Fibroblast of mammary gland (primary cell): ENCODE data around the gene RNF128.
A peak's percentile ranks its signal among the peaks of the same experiment; 100 is the strongest.

Experiments
- DNase-seq: peaks from one replicate; pipeline ENCODE4 v3.0.0-alpha.2; 2010; ENCODE audit warnings: low read depth
- H3K4me3 ChIP-seq: 2 replicates; pipeline ENCODE4 v1.5.1; 2011; ENCODE audit warnings: low read depth, mild to moderate bottlenecking, low read length, moderate library complexity; ENCODE audit not compliant: control insufficient read depth
- TF ChIP-seq, protein P1 (sequence below): conservative IDR thresholded peaks from 2 replicates; pipeline ENCODE4 v1.5.1; 2011; ENCODE audit warnings: low read depth, low read length, inconsistent platforms; ENCODE audit not compliant: control insufficient read depth, insufficient read depth

The RNF128 gene

DNA sequence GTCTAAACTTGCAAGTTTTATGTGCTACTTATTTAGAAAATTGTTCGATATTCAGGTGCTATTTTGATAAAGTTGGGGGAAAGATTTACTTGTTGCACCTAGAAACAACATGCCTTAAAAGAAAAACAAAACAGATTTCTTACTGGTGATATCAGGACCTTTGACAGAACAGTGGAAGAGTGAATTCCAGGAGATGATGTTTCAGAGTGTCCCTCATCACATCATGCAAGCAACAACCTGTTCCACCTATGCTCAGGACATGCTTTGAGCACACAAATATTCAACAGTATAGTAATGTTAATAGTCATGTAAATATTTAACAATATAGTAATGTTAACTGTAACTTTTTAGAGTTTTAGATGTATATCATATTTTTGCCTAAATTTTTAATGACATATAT lies 23.9 kb upstream of the RNF128 start:
- no peak for DNase-seq

DNA sequence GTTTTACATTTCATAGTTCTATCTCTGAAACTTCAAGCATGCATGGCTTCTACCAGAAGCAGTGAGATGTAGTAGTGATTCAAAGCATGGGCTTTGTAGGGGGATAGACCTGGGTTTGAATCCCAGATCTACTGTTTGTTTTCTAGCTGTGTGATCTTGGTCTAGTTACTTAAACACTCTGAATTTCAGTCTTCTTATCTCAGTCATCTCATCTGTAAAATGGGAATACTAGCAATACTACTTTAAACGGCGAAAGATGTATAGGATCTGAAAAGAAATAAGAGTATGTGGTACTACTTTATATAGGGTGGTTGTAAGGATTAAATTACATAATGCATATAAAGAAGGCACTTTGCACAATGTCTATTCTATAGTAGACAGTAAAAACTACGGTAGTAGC lies 20.0 kb upstream of the RNF128 start:
- TF ChIP-seq, protein P1, sequence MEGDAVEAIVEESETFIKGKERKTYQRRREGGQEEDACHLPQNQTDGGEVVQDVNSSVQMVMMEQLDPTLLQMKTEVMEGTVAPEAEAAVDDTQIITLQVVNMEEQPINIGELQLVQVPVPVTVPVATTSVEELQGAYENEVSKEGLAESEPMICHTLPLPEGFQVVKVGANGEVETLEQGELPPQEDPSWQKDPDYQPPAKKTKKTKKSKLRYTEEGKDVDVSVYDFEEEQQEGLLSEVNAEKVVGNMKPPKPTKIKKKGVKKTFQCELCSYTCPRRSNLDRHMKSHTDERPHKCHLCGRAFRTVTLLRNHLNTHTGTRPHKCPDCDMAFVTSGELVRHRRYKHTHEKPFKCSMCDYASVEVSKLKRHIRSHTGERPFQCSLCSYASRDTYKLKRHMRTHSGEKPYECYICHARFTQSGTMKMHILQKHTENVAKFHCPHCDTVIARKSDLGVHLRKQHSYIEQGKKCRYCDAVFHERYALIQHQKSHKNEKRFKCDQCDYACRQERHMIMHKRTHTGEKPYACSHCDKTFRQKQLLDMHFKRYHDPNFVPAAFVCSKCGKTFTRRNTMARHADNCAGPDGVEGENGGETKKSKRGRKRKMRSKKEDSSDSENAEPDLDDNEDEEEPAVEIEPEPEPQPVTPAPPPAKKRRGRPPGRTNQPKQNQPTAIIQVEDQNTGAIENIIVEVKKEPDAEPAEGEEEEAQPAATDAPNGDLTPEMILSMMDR = no peak
- no peak for DNase-seq
- no peak overlapping the region for H3K4me3 ChIP-seq

More for the DNA sequence above, 23.9 kb upstream of the RNF128 start:
- TF ChIP-seq, protein P1 = no peak
- no peak overlapping the region for H3K4me3 ChIP-seq

DNA sequence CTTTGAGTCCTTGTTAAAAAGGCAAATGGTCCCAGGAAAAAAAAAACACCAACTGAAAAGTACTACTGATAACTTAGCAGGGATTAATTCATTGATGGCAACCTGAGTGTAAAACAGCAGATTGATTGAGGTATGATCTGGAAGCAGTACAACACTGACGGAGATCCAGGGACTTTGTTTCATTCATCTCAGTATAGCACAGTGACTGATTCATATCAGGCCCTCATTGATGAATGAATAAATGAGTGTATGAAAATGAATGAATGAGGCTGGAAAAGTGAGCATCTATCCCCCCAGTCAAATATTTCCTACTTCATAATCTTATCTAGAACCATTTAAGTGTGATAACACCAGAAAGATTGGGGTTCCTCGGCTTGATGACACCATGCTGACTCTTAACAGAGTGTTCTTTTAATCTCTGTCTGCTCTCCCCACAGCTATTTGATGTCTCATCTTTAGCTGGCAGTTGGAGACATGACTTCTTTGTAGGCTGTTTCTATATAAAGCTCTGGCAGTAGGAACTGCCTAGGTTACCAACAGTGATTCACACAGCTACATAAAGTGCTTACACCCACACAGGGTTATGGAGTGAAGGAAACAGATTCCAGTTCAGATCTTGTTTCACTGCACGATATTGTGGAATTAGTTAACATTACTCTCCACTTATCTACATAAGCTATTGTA lies 18.6 kb upstream of the RNF128 start:
- TF ChIP-seq, protein P1 = no peak
- peak; percentile 92 for DNase-seq
- H3K4me3 ChIP-seq = no peak overlapping the region

DNA sequence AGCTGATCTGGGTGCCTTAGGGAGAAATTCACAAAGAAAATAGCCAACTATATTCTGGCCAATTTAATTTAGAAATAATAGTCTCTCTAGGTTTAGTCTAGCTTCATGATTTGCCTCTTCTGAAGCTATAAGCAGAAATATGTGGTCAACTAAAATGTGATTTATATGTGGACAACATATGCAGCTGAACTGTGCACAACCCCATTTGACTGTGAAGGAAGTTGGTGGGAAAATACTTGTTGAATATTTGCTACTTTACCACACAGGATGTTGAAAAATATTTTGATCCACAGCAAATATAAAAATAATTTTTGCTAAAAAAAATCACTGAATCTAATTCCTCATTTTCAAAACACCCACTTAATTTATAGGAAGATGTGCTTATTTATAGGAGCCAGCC lies 15.7 kb upstream of the RNF128 start:
- TF ChIP-seq, protein P1 = no peak
- no peak for DNase-seq
- no peak overlapping the region for H3K4me3 ChIP-seq

DNA sequence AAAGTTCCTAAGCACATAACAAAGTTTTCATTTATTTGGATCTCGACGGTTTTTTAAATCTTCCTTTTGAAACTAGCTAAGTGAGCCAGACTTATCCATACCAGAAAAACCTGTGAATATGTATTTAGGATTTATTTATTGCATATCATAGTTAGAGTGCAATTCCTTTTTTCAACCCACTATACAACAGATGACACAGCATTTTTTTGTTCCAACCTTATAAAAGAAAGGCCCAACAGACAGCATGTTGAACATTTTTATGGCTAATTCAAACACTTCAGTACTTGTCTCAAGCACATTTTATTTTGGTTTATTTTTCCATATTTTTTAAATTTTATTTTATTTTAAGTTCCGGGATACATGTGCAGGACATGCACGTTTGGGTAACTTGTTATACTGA lies 15.1 kb upstream of the RNF128 start:
- H3K4me3 ChIP-seq = no peak overlapping the region
- TF ChIP-seq, protein P1 = no peak
- no peak for DNase-seq

DNA sequence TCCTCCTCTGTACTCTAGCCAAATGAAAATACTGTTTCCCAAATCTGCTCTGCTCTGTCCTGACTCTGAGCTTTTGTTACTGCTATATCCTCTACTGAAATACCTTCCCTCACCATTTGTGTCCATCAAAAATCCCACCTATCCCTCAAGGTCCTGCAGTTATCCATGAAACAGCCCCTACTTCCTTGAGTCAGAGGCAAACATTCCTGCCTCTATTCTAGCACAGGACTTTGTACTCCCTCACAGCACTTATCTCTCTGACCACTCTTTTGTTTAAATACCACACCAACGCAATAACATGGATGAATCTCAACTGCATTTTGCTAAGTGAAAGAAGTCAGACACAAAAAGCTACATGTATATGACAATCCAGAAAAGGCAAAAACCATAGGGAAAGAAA lies 10.5 kb upstream of the RNF128 start:
- TF ChIP-seq, protein P1 = no peak
- H3K4me3 ChIP-seq = no peak overlapping the region
- DNase-seq = no peak

DNA sequence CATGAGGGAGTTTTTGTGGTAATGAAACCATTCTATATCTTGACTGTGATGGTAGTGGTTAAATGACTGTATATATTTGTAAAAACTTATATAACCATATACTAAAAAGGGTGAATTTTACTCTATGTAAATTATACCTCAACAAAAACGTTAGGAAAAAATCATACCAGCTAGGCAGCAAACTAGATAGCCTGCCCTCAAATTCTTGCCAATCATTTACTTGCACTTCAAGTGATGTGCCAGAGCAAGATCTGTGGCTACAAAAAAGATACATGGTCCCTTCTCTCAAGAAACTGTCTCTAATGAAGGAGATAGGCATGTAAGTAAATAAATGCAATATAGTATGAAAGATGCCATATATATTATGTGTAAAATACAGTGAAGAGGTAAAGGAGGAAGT lies 10.0 kb upstream of the RNF128 start:
- no peak for DNase-seq
- TF ChIP-seq, protein P1 = no peak
- no peak overlapping the region for H3K4me3 ChIP-seq
